BLaER1 treated with 17β-estradiol and CSF1 and Interleukin-3, amounts not matched to agents 10 nM and 100 nM (cell line): Measurements from ENCODE around the gene C6orf132.
A peak's percentile ranks its signal among the peaks of the same experiment; 100 is the strongest.

Source experiments
- H3K27ac ChIP-seq, 11 experiments: shearing (Covaris generic); formaldehyde crosslinking; 2 replicates each; pipeline ENCODE4 v1.8.1; 2022
- H3K27me3 ChIP-seq, 11 experiments: shearing (Covaris generic); formaldehyde crosslinking; 2 replicates each; pipeline ENCODE4 v1.8.1; 2022
- H3K36me3 ChIP-seq, 11 experiments: shearing (Covaris generic); formaldehyde crosslinking; 2 replicates each; pipeline ENCODE4 v1.8.1; 2022
- H3K4me1 ChIP-seq, 10 experiments: shearing (Covaris generic); formaldehyde crosslinking; 2 replicates each; pipeline ENCODE4 v1.8.1; 2022
- H3K4me2 ChIP-seq, 11 experiments: shearing (Covaris generic); formaldehyde crosslinking; 2 replicates each; pipeline ENCODE4 v1.8.1; 2022
- H3K4me3 ChIP-seq, 10 experiments: shearing (Covaris generic); formaldehyde crosslinking; 2 replicates each; pipeline ENCODE4 v1.8.1; 2022
- H3K9ac ChIP-seq, 11 experiments: shearing (Covaris generic); formaldehyde crosslinking; 2 replicates each; pipeline ENCODE4 v1.8.1; 2022
- H3K9me3 ChIP-seq, 11 experiments: shearing (Covaris generic); formaldehyde crosslinking; replicated peaks in 1 of 11; 2 replicates each; pipeline ENCODE4 v1.8.1; 2022
- H4K20me1 ChIP-seq, 11 experiments: shearing (Covaris generic); formaldehyde crosslinking; 2 replicates each; pipeline ENCODE4 v1.8.1; 2022
- Cebpa-rat ChIP-seq, 11 experiments: shearing (Covaris generic); IDR thresholded peaks; 2 replicates each; pipeline ENCODE4 v1.8.1; 2022

The C6orf132 gene

GRCh38 chr6:42165016-42165415 lies 22.6 kb upstream of the C6orf132 start:
- no peaks in the 10 kb centered on the region for H3K9me3 ChIP-seq
- H3K4me3 ChIP-seq = no peak overlapping the region
- H3K4me2 ChIP-seq = peak overlapping the region in 8 of 11 experiments; percentile 18 to 77 (median 52); a peak in 16 of 22 replicates
- no peaks in the 10 kb centered on the region for H3K36me3 ChIP-seq
- H3K27ac ChIP-seq = no peak overlapping the region
- H3K4me1 ChIP-seq = peaks cover 14 to 59% (median 39%) of the 10 kb centered on the region in 10 experiments
- no peaks in the 10 kb centered on the region for H4K20me1 ChIP-seq
- H3K27me3 ChIP-seq = no peaks in the 10 kb centered on the region; a peak in 1 of 22 replicates
- H3K9ac ChIP-seq = no peak overlapping the region
- no peak for TF ChIP-seq Cebpa-rat (IDR thresholded peaks at IDR 0.05)

GRCh38 chr6:42163981-42164380 lies 21.6 kb upstream of the C6orf132 start:
- Histone ChIP-seq H3K4me2 (peak overlapping the region in 10 of 11 experiments; percentile 0 to 87 (median 76); a peak in 15 of 22 replicates), H3K27me3 (no peaks in the 10 kb centered on the region; a peak in 1 of 22 replicates), H3K4me1 (peaks cover 14 to 59% (median 39%) of the 10 kb centered on the region in 10 experiments), H3K27ac (no peak overlapping the region), H3K9ac (no peak overlapping the region), H3K36me3 (no peaks in the 10 kb centered on the region), H3K9me3 (no peaks in the 10 kb centered on the region), H3K4me3 (no peak overlapping the region), H4K20me1 (no peaks in the 10 kb centered on the region)
- TF ChIP-seq Cebpa-rat (IDR thresholded peaks at IDR 0.05) = no peak

DNA sequence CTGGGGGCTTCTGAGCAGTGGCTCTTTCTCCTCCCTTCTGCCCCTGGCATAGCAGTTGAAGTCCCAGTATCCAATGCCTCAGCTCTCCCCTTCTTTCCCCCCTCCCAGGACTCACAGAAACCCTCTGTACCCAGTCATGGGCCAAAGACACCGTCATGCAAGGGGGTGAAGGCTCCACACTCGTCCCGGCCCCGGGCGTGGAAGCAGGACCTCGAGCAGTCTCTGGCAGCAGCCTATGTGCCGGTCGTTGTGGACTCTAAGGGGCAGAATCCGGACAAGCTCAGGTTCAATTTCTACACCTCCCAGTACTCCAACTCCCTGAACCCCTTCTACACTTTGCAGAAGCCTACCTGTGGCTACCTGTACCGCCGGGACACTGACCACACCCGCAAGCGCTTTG lies 20.4 kb upstream of the C6orf132 start:
- Histone ChIP-seq H3K9ac (peak overlapping the region in 8 of 11 experiments; percentile 23 to 69 (median 39); a peak in 10 of 22 replicates), H3K4me2 (peak overlapping the region; percentile 33 to 91 (median 77); a peak in 21 of 22 replicates), H3K9me3 (no peaks in the 10 kb centered on the region), H3K27ac (peak overlapping the region in 8 of 11 experiments; percentile 11 to 64 (median 48); a peak in 12 of 22 replicates), H3K4me3 (peak overlapping the region in 2 of 10 experiments; percentile 22 to 23; a peak in 1 of 20 replicates), H3K27me3 (no peaks in the 10 kb centered on the region), H4K20me1 (no peaks in the 10 kb centered on the region), H3K36me3 (no peaks in the 10 kb centered on the region), H3K4me1 (peaks cover 14 to 59% (median 39%) of the 10 kb centered on the region in 10 experiments)
- TF ChIP-seq Cebpa-rat (IDR thresholded peaks at IDR 0.05) = no peak

DNA sequence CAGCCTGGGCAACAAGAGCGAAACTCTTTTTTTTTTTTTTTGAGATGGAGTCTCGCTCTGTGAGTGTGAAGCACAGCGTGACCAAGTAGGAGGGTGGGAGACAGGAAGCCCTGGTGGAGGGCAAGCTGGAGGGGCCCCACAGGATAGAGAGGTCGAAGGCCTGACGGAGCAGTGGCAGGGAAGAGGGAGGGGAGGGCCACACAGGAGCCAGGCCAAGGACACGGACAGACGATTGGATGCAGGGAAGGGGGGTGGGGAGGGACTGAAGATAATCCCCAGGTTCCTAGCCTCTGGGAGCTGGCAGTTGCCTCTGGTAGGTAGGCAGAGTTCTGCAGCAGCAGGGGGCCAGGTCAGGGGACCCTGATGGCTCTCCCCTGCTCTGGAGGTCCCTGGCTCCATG lies 20.0 kb upstream of the C6orf132 start:
- no peaks in the 10 kb centered on the region for H4K20me1 ChIP-seq
- no peaks in the 10 kb centered on the region for H3K9me3 ChIP-seq
- peak overlapping the region in 2 of 10 experiments; percentile 22 to 23; a peak in 1 of 20 replicates for H3K4me3 ChIP-seq
- H3K27me3 ChIP-seq = no peaks in the 10 kb centered on the region
- H3K27ac ChIP-seq = peak overlapping the region in 8 of 11 experiments; percentile 11 to 64 (median 48); a peak in 12 of 22 replicates
- no peaks in the 10 kb centered on the region for H3K36me3 ChIP-seq
- H3K4me1 ChIP-seq = peaks cover 14 to 58% (median 39%) of the 10 kb centered on the region in 10 experiments
- TF ChIP-seq Cebpa-rat (IDR thresholded peaks at IDR 0.05) = no peak
- H3K9ac ChIP-seq = peak overlapping the region in 8 of 11 experiments; percentile 23 to 69 (median 39); a peak in 10 of 22 replicates
- peak overlapping the region; percentile 33 to 91 (median 77); a peak in 21 of 22 replicates for H3K4me2 ChIP-seq

DNA sequence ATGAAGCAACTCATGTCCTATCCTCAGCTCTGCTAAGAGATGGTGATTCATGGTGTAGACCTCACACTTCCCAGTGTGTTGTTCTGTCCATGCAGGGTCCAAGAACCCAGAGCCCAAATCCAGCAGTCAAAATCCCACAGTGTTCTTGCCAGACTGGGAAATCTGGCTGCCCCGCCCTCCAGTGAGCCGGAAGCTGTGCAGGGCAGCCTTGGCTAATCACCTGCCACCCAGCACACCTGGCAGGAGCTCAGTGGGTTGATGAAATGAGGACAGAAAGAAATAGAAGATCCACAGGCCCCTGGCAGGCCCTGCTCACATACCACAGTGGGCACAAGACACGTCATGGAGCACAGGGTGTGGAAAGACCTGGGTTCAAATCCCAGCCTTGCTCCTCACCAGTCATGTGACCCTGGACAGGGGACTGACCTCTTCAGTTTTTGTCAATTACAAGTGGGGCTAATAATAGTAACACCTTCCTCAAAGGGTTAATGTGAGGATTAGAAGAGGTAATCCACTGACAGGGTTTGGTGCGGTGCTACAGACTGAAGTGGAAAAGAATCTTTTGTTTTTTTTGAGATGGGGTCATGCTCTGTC lies 17.1 kb upstream of the C6orf132 start:
- H3K9ac ChIP-seq = no peak overlapping the region
- H3K4me2 ChIP-seq = no peak overlapping the region
- H3K36me3 ChIP-seq = no peaks in the 10 kb centered on the region
- H4K20me1 ChIP-seq = no peaks in the 10 kb centered on the region
- no peak overlapping the region for H3K27ac ChIP-seq
- no peaks in the 10 kb centered on the region for H3K27me3 ChIP-seq
- no peak overlapping the region for H3K4me3 ChIP-seq
- H3K9me3 ChIP-seq = no peaks in the 10 kb centered on the region
- peaks cover 14 to 36% (median 29%) of the 10 kb centered on the region in 10 experiments for H3K4me1 ChIP-seq
- TF ChIP-seq Cebpa-rat (IDR thresholded peaks at IDR 0.05) = no peak

GRCh38 chr6:42158631-42159030 lies 16.2 kb upstream of the C6orf132 start:
- Histone ChIP-seq H3K36me3 (no peaks in the 10 kb centered on the region), H3K27me3 (no peaks in the 10 kb centered on the region), H3K27ac (no peak overlapping the region), H3K4me1 (peaks cover 14 to 27% (median 20%) of the 10 kb centered on the region in 10 experiments), H4K20me1 (no peaks in the 10 kb centered on the region; a peak in 1 of 22 replicates), H3K9ac (no peak overlapping the region), H3K4me2 (no peak overlapping the region), H3K4me3 (no peak overlapping the region), H3K9me3 (no peaks in the 10 kb centered on the region)
- no peak for TF ChIP-seq Cebpa-rat (IDR thresholded peaks at IDR 0.05)

DNA sequence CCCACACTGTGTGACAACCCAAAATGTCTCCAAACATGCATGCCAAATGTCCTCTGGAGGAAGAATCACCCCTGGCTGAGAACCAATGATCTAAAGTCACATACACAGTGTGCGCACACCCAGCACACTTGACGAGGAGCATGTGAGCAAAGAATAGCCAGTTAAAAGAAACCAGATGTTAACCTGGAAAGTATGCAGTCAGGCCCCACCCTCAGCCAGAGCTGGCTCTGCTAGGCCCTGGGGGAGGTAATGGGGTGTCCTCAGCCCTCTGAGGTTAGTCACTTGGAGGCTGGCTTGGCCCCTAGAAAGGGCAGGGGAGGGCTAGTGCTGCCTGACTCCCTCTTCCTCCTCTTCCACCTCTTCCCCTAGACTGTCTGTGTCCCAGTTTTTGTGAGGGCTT lies 15.6 kb upstream of the C6orf132 start:
- H3K9ac ChIP-seq = no peak overlapping the region
- H3K27ac ChIP-seq = no peak overlapping the region
- H3K4me1 ChIP-seq = peaks cover 8 to 20% (median 14%) of the 10 kb centered on the region in 10 experiments
- no peaks in the 10 kb centered on the region; a peak in 1 of 22 replicates for H4K20me1 ChIP-seq
- no peak overlapping the region for H3K4me3 ChIP-seq
- TF ChIP-seq Cebpa-rat (IDR thresholded peaks at IDR 0.05) = no peak
- no peaks in the 10 kb centered on the region for H3K27me3 ChIP-seq
- H3K36me3 ChIP-seq = no peaks in the 10 kb centered on the region
- H3K9me3 ChIP-seq = no peaks in the 10 kb centered on the region
- H3K4me2 ChIP-seq = no peak overlapping the region

DNA sequence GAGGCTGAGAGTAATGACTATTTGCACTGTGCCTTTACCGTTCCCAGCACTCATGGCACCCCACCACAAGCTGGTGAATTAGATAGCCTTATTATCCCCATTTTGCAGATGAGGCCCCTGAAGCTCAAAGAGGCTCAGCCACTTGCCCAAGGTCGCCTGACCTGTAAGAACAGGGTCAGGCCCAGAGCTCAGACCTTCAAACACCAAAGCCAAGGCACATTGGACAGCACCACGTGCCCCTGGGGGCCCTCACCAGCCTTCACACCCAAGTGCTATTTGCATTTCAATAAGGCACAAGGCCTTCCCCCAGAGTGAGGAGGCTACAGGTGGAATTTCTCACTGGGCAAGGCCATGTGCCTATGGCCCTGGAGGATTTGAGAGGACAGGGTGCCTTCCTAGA lies 14.2 kb upstream of the C6orf132 start:
- Histone ChIP-seq H3K27me3 (no peaks in the 10 kb centered on the region), H3K4me3 (no peak overlapping the region), H3K4me2 (no peak overlapping the region), H3K9ac (no peak overlapping the region), H3K27ac (no peak overlapping the region), H3K9me3 (no peaks in the 10 kb centered on the region), H3K4me1 (peaks cover 0 to 7% (median under 1%) of the 10 kb centered on the region in 10 experiments; a peak in 7 of 20 replicates), H3K36me3 (no peaks in the 10 kb centered on the region), H4K20me1 (no peaks in the 10 kb centered on the region; a peak in 1 of 22 replicates)
- no peak for TF ChIP-seq Cebpa-rat (IDR thresholded peaks at IDR 0.05)

GRCh38 chr6:42155293-42155692 lies 12.9 kb upstream of the C6orf132 start:
- H3K27ac ChIP-seq = no peak overlapping the region

More at GRCh38 chr6:42155293-42155692, 12.9 kb upstream of the C6orf132 start:
- Histone ChIP-seq H3K27me3 (no peaks in the 10 kb centered on the region), H3K4me3 (no peak overlapping the region), H3K4me1 (no peaks in the 10 kb centered on the region; a peak in 1 of 20 replicates), H3K36me3 (no peaks in the 10 kb centered on the region), H4K20me1 (no peaks in the 10 kb centered on the region; a peak in 1 of 22 replicates), H3K9ac (no peak overlapping the region), H3K9me3 (no peaks in the 10 kb centered on the region), H3K4me2 (no peak overlapping the region)
- no peak for TF ChIP-seq Cebpa-rat (IDR thresholded peaks at IDR 0.05)
